ENCODE data around the gene SPPL3.

GRCh38 chr12:120793357-120793756 is 110.8 kb downstream of the SPPL3 start:
- TF ChIP-seq CTCF (IDR thresholded peaks at IDR 0.05; ENCODE audit: low read depth, low read length, poor library complexity, severe bottlenecking) (no peak), EZH2phosphoT487 (IDR thresholded peaks at IDR 0.05; ENCODE audit: borderline replicate concordance, low read length) (no peak)
